ENCODE results near the gene ZBTB7C. TPM values are rescaled to one million over a fixed set of nuclear protein-coding genes. Genes with fewer than 3 reads are reported as not detected.

ZBTB7C gene
- total RNA-seq, 5 donors from 2014 or later (not counting 1 experiment from before 2014, with no cell fraction given), result 0.06 TPM; not detected in 4

DNA sequence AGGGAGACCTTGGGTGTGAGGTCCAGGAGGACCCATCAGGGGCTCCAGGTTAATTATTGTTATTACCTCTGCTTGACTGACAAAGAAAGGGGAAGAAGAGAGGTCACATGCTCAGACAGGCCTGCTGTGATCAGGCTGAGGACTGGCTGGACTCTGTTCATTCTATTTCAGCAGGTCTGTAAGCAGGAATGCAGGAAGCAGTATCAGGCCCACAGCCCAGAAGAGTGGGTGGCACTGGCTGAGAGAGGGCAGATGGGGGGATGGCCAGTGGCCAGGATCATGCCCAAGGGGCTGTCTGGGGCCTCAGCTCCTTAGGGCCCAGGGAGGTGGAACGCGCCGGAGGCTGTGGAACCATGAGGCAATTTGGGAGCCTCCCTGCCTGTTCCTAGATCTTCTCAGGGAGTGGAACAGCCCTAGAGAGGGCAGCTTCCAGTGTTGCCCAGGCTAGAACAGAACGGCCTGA, 43.7 kb upstream of the ZBTB7C start:
- DNase-seq, result no peak
- H3K4me3 Mint-ChIP-seq, result no peak overlapping the region
- WGBS (ENCODE audit: insufficient coverage), result 93% methylated on average over 4 of the region's 4 CpGs

DNA sequence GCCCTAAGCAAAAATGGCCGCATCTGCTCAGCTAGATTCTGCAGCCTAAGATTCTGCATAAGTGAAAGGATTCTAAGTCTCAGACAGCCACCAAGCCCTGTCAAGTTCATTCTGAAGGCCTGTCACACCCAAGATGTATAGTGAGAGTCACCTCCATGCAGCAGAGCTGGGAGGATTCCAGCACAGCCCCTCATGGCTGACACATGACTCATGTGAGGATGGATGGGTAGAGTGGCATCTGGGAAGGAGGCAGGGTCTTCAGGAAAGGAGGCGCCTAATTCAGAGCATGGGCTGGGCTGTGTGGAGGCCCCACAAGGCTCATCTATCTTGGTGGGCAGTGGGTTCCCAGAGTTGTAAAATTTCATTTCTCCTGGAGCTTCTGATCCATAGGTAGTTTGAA, 41.5 kb upstream of the ZBTB7C start:
- ATAC-seq (replicated peaks in 1 of 4) (no peak), DNase-seq (no peak)
- 80% methylated on average over 1 of the region's 2 CpGs for WGBS (ENCODE audit: insufficient coverage)
- Mint-ChIP-seq H3K36me3 (no peaks in the 10 kb centered on the region), H3K9me3 (no peaks in the 10 kb centered on the region), H3K27ac (no peak overlapping the region), H3K4me1 (peaks cover 28 to 31% (median 30%) of the 10 kb centered on the region in 3 donors), H3K27me3 (peaks cover 41 to 44% of the 10 kb centered on the region in 2 donors), H3K4me3 (no peak overlapping the region)
- Histone ChIP-seq H3K36me3 (ENCODE audit: control insufficient read depth in 2 of 2, extremely low read depth in 1 of 2, insufficient read depth in 1 of 2, low read length in 1 of 2) (no peaks in the 10 kb centered on the region), H3K27ac (ENCODE audit: low read length) (no peak overlapping the region), H3K4me3 (ENCODE audit: control insufficient read depth in 1 of 2, extremely low read depth in 1 of 2, low read length in 1 of 2) (no peak overlapping the region), H3K27me3 (replicated peaks in 1 of 2; ENCODE audit: control insufficient read depth in 2 of 2, extremely low read depth in 1 of 2, insufficient read depth in 2 of 2, low read length in 1 of 2) (peaks cover 16 to 52% of the 10 kb centered on the region in 2 experiments), H3K9me3 (no peaks in the 10 kb centered on the region), H3K4me1 (ENCODE audit: control insufficient read depth in 1 of 2, extremely low read depth in 1 of 2, insufficient read depth in 2 of 2, low read length in 2 of 2) (peaks cover 2 to 23% of the 10 kb centered on the region in 2 experiments)
- POLR2A ChIA-PET, result no interaction called here
- CTCF ChIA-PET, result no interaction called here

More for the DNA sequence above, 43.7 kb upstream of the ZBTB7C start:
- H3K36me3 Mint-ChIP-seq, result no peaks in the 10 kb centered on the region
- H3K27ac ChIP-seq (ENCODE audit: low read length), result no peak overlapping the region
- ATAC-seq (replicated peaks in 1 of 4), result no peak
- H3K4me1 ChIP-seq (ENCODE audit: control insufficient read depth in 1 of 2, extremely low read depth in 1 of 2, insufficient read depth in 2 of 2, low read length in 2 of 2), result peaks cover 8 to 33% of the 10 kb centered on the region in 2 experiments
- H3K4me1 Mint-ChIP-seq, result peaks cover 39 to 44% (median 43%) of the 10 kb centered on the region in 3 donors
- H3K9me3 ChIP-seq, result no peaks in the 10 kb centered on the region
- ChIA-PET CTCF (interaction anchor here in 1 of 2 donors (1.0 kb wide), 1 partner anchor 16 kb away, joined by 3 read pairs; no protein-coding TSS in a partner anchor), POLR2A (no interaction called here)
- peak overlapping the region in 1 of 2 donors; percentile 36 for H3K27ac Mint-ChIP-seq
- peaks cover 16 to 62% of the 10 kb centered on the region in 2 experiments for H3K27me3 ChIP-seq (replicated peaks in 1 of 2; ENCODE audit: control insufficient read depth in 2 of 2, extremely low read depth in 1 of 2, insufficient read depth in 2 of 2, low read length in 1 of 2)
- H3K9me3 Mint-ChIP-seq, result no peaks in the 10 kb centered on the region
- no peaks in the 10 kb centered on the region for H3K36me3 ChIP-seq (ENCODE audit: control insufficient read depth in 2 of 2, extremely low read depth in 1 of 2, insufficient read depth in 1 of 2, low read length in 1 of 2)
- peaks cover 40 to 49% of the 10 kb centered on the region in 2 donors for H3K27me3 Mint-ChIP-seq
- H3K4me3 ChIP-seq (ENCODE audit: control insufficient read depth in 1 of 2, extremely low read depth in 1 of 2, low read length in 1 of 2), result no peak overlapping the region

- peaks cover 40 to 51% of the 10 kb centered on the region in 2 donors for H3K27me3 Mint-ChIP-seq
- POLR2A ChIA-PET, result no interaction called here
These were observed 37.5 kb upstream of the ZBTB7C start for GRCh38 chr18:48446582-48447225.

GRCh38 chr18:48445540-48445939, 36.4 kb upstream of the ZBTB7C start:
- H3K4me1 ChIP-seq (ENCODE audit: control insufficient read depth in 1 of 2, extremely low read depth in 1 of 2, insufficient read depth in 2 of 2, low read length in 2 of 2), result peaks cover 0 to 9% of the 10 kb centered on the region in 2 experiments
- CTCF ChIA-PET, result interaction anchor here (0.6 to 3.3 kb wide), 14 partner anchors 8 to 1912 kb away, joined by 3 to 10 read pairs (median 4); no protein-coding TSS in a partner anchor
- no peak overlapping the region for H3K4me3 ChIP-seq (ENCODE audit: control insufficient read depth in 1 of 2, extremely low read depth in 1 of 2, low read length in 1 of 2)
- peaks cover 5 to 29% of the 10 kb centered on the region in 2 experiments for H3K27me3 ChIP-seq (replicated peaks in 1 of 2; ENCODE audit: control insufficient read depth in 2 of 2, extremely low read depth in 1 of 2, insufficient read depth in 2 of 2, low read length in 1 of 2)
- no peaks in the 10 kb centered on the region for H3K9me3 ChIP-seq
- H3K27ac ChIP-seq (ENCODE audit: low read length), result no peak overlapping the region
- Mint-ChIP-seq H3K9me3 (no peaks in the 10 kb centered on the region), H3K4me3 (no peak overlapping the region), H3K4me1 (peaks cover 8 to 16% (median 11%) of the 10 kb centered on the region in 3 donors), H3K36me3 (no peaks in the 10 kb centered on the region), H3K27me3 (peaks cover 39 to 51% of the 10 kb centered on the region in 2 donors), H3K27ac (no peak overlapping the region)
- WGBS (ENCODE audit: insufficient coverage), result 81% methylated on average over 3 of the region's 3 CpGs
- peak; percentile 66 to 78 (median 76) for ATAC-seq (replicated peaks in 1 of 4)
- POLR2A ChIA-PET, result no interaction called here
- H3K36me3 ChIP-seq (ENCODE audit: control insufficient read depth in 2 of 2, extremely low read depth in 1 of 2, insufficient read depth in 1 of 2, low read length in 1 of 2), result no peaks in the 10 kb centered on the region
- peak; percentile 25 to 76 (median 54) for DNase-seq

More at GRCh38 chr18:48446582-48447225, 37.5 kb upstream of the ZBTB7C start:
- peak; percentile 73 to 89 (median 78) for ATAC-seq (replicated peaks in 1 of 4)
- 47% methylated on average over 20 of the region's 30 CpGs for WGBS (ENCODE audit: insufficient coverage)
- Mint-ChIP-seq H3K27ac (no peak overlapping the region), H3K36me3 (no peaks in the 10 kb centered on the region), H3K4me1 (peaks cover 8 to 16% (median 11%) of the 10 kb centered on the region in 3 donors), H3K9me3 (no peaks in the 10 kb centered on the region), H3K4me3 (no peak overlapping the region)
- Histone ChIP-seq H3K4me3 (ENCODE audit: control insufficient read depth in 1 of 2, extremely low read depth in 1 of 2, low read length in 1 of 2) (no peak overlapping the region), H3K36me3 (ENCODE audit: control insufficient read depth in 2 of 2, extremely low read depth in 1 of 2, insufficient read depth in 1 of 2, low read length in 1 of 2) (no peaks in the 10 kb centered on the region), H3K9me3 (no peaks in the 10 kb centered on the region), H3K27me3 (replicated peaks in 1 of 2; ENCODE audit: control insufficient read depth in 2 of 2, extremely low read depth in 1 of 2, insufficient read depth in 2 of 2, low read length in 1 of 2) (peaks cover 7 to 30% of the 10 kb centered on the region in 2 experiments), H3K4me1 (ENCODE audit: control insufficient read depth in 1 of 2, extremely low read depth in 1 of 2, insufficient read depth in 2 of 2, low read length in 2 of 2) (peaks cover 0 to 9% of the 10 kb centered on the region in 2 experiments), H3K27ac (ENCODE audit: low read length) (no peak overlapping the region)
- peak; percentile 13 to 72 (median 52) for DNase-seq
- CTCF ChIA-PET, result interaction anchor here (0.6 to 3.3 kb wide), 5 partner anchors 8 to 20 kb away, joined by 3 to 10 read pairs (median 9); no protein-coding TSS in a partner anchor

GRCh38 chr18:48442761-48443160, 33.6 kb upstream of the ZBTB7C start:
- no peaks in the 10 kb centered on the region for H3K9me3 Mint-ChIP-seq
- no peak for DNase-seq
- WGBS (ENCODE audit: insufficient coverage), result 56% methylated on average over 2 of the region's 2 CpGs
- H3K27me3 ChIP-seq (replicated peaks in 1 of 2; ENCODE audit: control insufficient read depth in 2 of 2, extremely low read depth in 1 of 2, insufficient read depth in 2 of 2, low read length in 1 of 2), result peaks cover 5 to 21% of the 10 kb centered on the region in 2 experiments
- H3K36me3 Mint-ChIP-seq, result no peaks in the 10 kb centered on the region
- H3K27ac Mint-ChIP-seq, result no peak overlapping the region
- H3K9me3 ChIP-seq, result no peaks in the 10 kb centered on the region
- no peaks in the 10 kb centered on the region for H3K36me3 ChIP-seq (ENCODE audit: control insufficient read depth in 2 of 2, extremely low read depth in 1 of 2, insufficient read depth in 1 of 2, low read length in 1 of 2)
- peaks cover 41 to 51% of the 10 kb centered on the region in 2 donors for H3K27me3 Mint-ChIP-seq
- H3K27ac ChIP-seq (ENCODE audit: low read length), result no peak overlapping the region
- peaks cover 8 to 16% (median 11%) of the 10 kb centered on the region in 3 donors for H3K4me1 Mint-ChIP-seq
- no peak for ATAC-seq (replicated peaks in 1 of 4)
- no peak overlapping the region for H3K4me3 ChIP-seq (ENCODE audit: control insufficient read depth in 1 of 2, extremely low read depth in 1 of 2, low read length in 1 of 2)
- peaks cover 0 to 9% of the 10 kb centered on the region in 2 experiments for H3K4me1 ChIP-seq (ENCODE audit: control insufficient read depth in 1 of 2, extremely low read depth in 1 of 2, insufficient read depth in 2 of 2, low read length in 2 of 2)
- POLR2A ChIA-PET, result no interaction called here
- no peak overlapping the region for H3K4me3 Mint-ChIP-seq
- CTCF ChIA-PET, result interaction anchor here (0.6 to 0.8 kb wide), 2 partner anchors 22 to 25 kb away, joined by 3 to 4 read pairs; no protein-coding TSS in a partner anchor

DNA sequence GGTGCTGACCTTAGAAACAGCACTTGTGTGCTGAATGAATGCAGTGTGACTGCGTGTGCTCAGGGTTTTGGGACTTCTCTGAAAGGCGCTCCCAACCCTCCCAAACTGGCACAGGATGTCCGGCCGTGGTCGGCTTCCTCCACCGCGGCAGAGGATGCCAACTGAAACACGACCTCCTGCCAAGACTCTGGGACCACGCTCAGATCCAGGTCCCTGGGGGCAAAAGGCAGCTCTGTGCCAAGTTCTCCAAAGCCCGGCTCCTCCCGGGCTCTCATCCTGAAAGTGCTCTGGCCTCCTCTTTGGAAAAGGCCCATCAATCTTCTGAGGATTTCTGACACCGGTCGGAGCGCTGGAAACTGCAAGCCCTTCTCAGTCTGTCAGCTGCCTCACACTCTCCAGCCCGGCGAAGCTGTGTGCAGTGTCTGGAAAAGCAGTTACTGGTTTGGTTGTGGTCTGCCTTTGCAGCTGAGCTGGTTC, 32.3 kb upstream of the ZBTB7C start:
- Histone ChIP-seq H3K4me1 (ENCODE audit: control insufficient read depth in 1 of 2, extremely low read depth in 1 of 2, insufficient read depth in 2 of 2, low read length in 2 of 2) (peaks cover 0 to 2% of the 10 kb centered on the region in 2 experiments), H3K27me3 (replicated peaks in 1 of 2; ENCODE audit: control insufficient read depth in 2 of 2, extremely low read depth in 1 of 2, insufficient read depth in 2 of 2, low read length in 1 of 2) (peaks cover 5 to 18% of the 10 kb centered on the region in 2 experiments), H3K36me3 (ENCODE audit: control insufficient read depth in 2 of 2, extremely low read depth in 1 of 2, insufficient read depth in 1 of 2, low read length in 1 of 2) (no peaks in the 10 kb centered on the region), H3K27ac (ENCODE audit: low read length) (no peak overlapping the region), H3K9me3 (no peaks in the 10 kb centered on the region), H3K4me3 (ENCODE audit: control insufficient read depth in 1 of 2, extremely low read depth in 1 of 2, low read length in 1 of 2) (no peak overlapping the region)
- Mint-ChIP-seq H3K27me3 (peaks cover 47 to 55% of the 10 kb centered on the region in 2 donors), H3K36me3 (no peaks in the 10 kb centered on the region), H3K27ac (no peak overlapping the region), H3K4me1 (peaks cover 5 to 10% (median 5%) of the 10 kb centered on the region in 3 donors), H3K9me3 (no peaks in the 10 kb centered on the region), H3K4me3 (no peak overlapping the region)
- no peak for DNase-seq
- ATAC-seq (replicated peaks in 1 of 4), result no peak
- 24% methylated on average over 14 of the region's 16 CpGs for WGBS (ENCODE audit: insufficient coverage)
- ChIA-PET CTCF (interaction anchor here in 1 of 2 donors (0.5 kb wide), 1 partner anchor 51 kb away, joined by 3 read pairs; no protein-coding TSS in a partner anchor), POLR2A (no interaction called here)
